Measurements from ENCODE around the gene NCKIPSD.
"Not testable (repeated sequence)": the region's sequence is repeated elsewhere in the genome, so short reads cannot be mapped to it uniquely, and the experiment has no call there.

Gene NCKIPSD

GRCh38 chr3:48685603-48686511 is at the start of gene NCKIPSD:
Gene NCKIPSD (minus strand): TSS chr3:48685915. CDS start chr3:48685807, 108 bp downstream.
- DNase-seq = peak; percentile 92

DNA sequence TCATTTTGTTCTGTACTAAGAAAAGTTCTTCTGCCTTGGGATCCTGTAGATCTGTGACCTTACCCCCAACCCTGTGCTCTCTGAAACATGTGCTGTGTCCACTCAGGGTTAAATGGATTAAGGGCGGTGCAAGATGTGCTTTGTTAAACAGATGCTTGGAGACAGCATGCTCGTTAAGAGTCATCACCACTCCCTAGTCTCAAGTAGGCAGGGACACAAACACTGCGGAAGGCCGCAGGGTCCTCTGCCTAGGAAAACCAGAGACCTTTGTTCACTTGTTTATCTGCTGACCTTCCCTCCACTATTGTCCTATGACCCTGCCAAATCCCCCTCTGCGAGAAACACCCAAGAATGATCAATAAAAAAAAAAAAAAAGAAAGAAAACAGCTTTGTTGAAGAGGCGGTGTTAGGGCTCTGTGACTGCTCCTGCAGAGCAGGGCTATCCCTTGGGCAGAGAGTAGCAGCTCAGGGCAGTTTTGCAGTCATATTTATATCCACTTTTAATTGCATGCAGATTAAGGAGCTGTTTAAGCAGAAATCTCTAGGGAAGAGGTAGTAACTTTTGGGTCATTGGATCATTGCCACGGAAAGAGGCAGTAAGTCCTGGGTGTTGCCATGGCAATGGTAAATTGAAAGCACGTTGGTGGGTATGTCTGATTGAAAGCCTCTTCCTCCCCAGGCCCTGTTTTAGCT is 49.5 kb upstream of the NCKIPSD start:
- DNase-seq = not testable (repeated sequence)

DNA sequence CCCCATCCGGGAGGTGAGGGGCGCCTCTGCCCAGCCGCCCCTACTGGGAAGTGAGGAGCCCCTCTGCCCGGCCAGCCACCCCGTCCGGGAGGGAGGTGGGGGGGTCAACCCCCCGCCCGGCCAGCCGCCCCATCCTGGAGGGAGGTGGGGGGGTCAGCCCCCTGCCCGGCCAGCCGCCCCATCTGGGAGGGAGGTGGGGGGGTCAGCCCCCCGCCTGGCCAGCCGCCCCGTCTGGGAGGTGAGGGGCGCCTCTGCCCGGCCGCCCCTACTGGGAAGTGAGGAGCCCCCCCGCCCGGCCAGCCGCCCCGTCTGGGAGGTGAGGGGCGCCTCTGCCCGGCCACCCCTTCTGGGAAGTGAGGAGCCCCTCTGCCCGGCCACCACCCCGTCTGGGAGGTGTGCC is 48.8 kb upstream of the NCKIPSD start:
- DNase-seq = not testable (repeated sequence)

GRCh38 chr3:48733752-48734518 is 48.2 kb upstream of the NCKIPSD start:
- not testable (repeated sequence) for DNase-seq

- no peak for DNase-seq
Observed at GRCh38 chr3:48727511-48727910, 41.8 kb upstream of the NCKIPSD start.

DNA sequence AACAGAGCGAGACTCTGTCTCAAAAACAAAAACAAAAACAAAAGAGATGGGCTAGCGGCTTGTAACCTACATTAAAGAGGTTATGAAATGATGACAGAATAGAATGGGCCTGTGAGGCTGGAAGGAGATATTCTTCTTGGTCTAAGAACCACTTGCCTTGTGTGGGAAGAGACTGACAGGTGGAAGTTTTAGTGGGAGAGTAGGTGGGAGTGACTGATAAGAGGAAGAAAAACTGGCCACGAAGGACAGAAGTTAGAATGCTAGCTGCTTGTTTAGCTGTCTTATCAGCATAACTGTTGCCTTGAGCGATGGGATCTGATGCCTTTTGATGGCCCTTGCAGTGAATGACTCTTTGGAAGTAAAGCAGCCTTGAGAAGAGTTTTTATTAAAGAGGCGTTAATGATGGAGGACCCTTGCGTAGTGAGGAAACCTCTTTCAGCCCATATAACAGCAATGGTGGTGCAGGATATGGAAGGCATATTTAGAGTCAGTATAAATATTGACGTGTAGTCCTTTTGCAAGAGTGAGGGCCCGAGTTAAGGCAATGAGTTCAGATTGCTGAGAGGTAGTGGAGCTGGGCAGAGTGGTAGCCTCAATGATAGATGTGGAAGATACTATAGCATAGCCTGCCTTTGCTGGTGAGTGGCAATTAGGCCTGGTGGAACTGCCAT is 39.6 kb upstream of the NCKIPSD start:
- not testable (repeated sequence) for DNase-seq

GRCh38 chr3:48723725-48724124 is 38.0 kb upstream of the NCKIPSD start:
- DNase-seq = no peak

- DNase-seq = not testable (repeated sequence)
Observed at GRCh38 chr3:48723293-48723692, 37.6 kb upstream of the NCKIPSD start.

- DNase-seq = peak; percentile 99
Observed at GRCh38 chr3:48716982-48717746, 31.4 kb upstream of the NCKIPSD start, which contains the start of gene IP6K2. Gene IP6K2 (minus strand): TSS chr3:48717221. CDS start chr3:48695291, 21,930 bp downstream.

GRCh38 chr3:48716508-48716981 is 30.8 kb upstream of the NCKIPSD start:
- DNase-seq = peak; percentile 47

- no peak for DNase-seq
Observed at GRCh38 chr3:48715174-48715800, 29.6 kb upstream of the NCKIPSD start.

GRCh38 chr3:48711727-48712126 is 26.0 kb upstream of the NCKIPSD start:
- DNase-seq = no peak

GRCh38 chr3:48709051-48709461 is 23.3 kb upstream of the NCKIPSD start:
- DNase-seq = no peak

DNA sequence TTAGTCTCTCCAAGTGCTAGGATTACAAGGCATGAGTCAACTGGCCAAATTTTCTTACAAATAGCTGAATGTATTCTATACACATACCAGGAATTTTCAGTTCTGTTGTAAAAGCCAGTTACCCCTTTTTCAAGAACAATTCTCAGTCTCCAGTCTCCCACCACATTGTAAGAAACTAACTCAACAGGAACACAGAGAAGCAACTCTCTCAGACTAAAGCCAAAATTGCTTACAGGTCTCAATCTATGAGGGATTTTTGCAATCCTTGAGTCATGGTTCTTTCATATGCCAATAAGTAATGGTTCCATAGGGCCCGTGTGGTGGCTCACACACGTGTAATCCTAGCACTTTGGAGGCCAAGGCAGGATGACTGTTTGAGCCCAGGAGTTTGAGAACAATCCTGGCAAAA is 22.8 kb upstream of the NCKIPSD start:
- no peak for DNase-seq

GRCh38 chr3:48707157-48707556 is 21.4 kb upstream of the NCKIPSD start:
- no peak for DNase-seq

GRCh38 chr3:48702320-48702920 is 16.7 kb upstream of the NCKIPSD start:
- no peak for DNase-seq

DNA sequence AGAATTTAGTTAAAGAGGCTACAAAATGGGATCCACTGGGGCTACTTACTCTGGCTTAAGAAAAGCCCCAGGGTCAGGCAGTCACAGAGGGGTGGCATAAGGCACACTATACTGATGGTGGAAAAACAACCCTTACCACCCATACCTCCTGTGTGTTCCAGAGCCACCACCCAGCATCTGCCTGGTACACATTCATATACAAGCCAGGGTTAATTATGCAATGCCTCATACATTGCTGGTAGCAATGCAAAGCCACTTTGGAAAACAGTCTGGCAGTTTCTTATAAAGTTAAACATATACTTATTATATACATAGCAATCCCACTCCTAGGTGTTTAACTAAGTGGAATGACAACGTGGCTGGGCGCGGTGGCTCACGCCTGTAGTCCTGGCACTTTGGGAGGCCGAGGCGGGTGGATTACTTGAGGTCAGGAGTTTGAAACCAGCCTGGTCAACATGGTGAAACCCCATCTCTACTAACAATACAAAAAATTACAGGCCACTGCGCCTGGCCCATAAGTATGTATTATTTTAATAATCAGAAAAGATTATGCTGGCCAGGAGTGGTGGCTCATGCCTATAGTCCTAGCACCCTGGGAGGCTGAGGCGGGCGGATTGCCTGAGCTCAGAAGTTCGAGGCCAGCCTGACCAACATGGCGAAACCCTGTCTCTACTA is 15.2 kb upstream of the NCKIPSD start:
- no peak for DNase-seq

GRCh38 chr3:48698891-48699290 is 13.2 kb upstream of the NCKIPSD start:
- DNase-seq = no peak

DNA sequence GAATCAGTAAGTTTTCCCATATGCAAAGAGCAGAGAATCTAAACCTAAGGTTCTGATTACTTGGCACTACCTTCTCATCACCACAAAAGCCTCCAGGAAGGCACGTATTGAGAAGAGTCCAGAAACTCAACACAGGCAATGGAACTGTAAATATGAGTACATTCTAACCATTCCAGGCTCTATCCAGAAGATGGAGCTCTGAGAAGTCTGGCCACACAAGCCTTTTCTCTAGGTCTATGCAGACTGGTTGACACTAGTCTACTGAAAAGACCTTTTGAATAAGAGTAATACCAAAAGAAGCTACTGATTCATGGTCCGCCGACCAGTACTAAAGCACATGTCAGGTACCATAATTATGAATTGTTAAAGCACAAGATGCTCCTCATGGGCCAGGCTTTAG is 12.2 kb upstream of the NCKIPSD start:
- no peak for DNase-seq

DNA sequence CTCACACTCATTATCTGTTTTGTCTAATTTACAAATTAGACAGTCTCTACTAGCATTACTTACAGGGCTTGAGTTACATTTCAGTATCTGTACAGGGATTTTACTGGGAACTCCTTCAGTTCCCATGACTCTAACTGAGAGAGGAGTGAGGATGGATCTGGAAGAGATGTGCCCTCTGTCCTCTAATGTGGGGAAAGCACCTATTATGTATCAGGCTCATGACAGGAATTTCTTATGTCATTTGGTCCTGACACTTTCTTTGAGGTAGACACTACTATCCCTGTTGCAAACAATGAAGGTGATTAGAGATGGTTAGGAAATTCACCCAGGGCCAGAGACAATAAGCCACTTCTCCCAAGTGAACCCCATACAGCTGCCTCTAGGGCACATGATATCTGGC is 10.9 kb upstream of the NCKIPSD start:
- DNase-seq = no peak
